Stimulated activated CD4-positive, alpha-beta T cell treated with anti-CD3 and anti-CD28 coated beads, TNF-alpha, amount 100 ng/mL, for 48 hours (primary cell): ENCODE results near the gene MTCH1.

Experiments used
- DNase-seq, 3 donors: peaks; one replicate each; pipeline ENCODE4 v3.0.0-alpha.2; 2020; ENCODE audit warnings: low read depth in 3 of 3

MTCH1 gene

GRCh38 chr6:37017606-37018197, 31.7 kb upstream of the MTCH1 start:
- no peak for DNase-seq

DNA sequence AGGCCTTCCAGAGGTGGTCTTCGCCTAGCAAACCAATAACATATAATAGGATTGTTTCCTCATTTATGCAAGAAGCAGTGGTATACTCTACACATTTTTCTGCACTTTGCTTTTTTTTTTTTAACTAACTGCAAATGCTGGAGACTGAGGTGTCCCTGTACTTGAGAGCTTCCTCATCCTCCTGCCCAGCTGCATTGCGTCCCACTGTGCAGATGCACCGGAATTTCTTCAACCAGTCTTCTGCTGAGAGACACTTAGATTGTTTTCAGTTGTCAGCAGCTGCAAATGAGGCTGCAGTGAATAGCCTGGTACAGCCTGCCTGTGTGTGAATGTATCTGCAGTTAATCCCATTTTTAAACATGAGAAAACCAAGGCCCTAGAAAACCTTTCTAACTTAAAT, 31.0 kb upstream of the MTCH1 start:
- DNase-seq: no peak

DNA sequence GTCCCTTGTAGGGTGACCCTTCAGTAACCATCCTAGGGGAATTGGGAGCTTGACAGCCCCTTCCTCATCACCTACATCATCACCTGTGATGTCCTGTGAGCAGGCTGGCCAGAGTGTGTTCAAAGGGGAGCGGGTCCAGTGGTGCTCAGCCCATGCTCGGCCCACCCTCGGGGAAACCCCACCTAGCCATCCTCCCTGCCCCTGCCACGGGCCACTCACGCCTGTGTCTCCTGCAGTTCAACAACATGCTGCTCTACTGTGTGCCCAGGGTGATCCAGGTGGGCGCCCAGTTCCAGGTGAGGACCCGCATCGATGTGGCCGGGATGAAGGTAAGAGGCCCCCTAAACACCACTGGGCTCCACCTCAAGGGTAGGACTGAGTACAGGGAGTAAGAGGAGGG, 29.5 kb upstream of the MTCH1 start:
- no peak for DNase-seq

GRCh38 chr6:37014667-37015066, 28.7 kb upstream of the MTCH1 start:
- DNase-seq: no peak

- no peak for DNase-seq
Measured at GRCh38 chr6:37013516-37014491, 27.8 kb upstream of the MTCH1 start.

- no peak for DNase-seq
Measured at GRCh38 chr6:37011656-37012378, 25.8 kb upstream of the MTCH1 start.

- no peak for DNase-seq
Measured at GRCh38 chr6:37010402-37010892, 24.5 kb upstream of the MTCH1 start.

DNA sequence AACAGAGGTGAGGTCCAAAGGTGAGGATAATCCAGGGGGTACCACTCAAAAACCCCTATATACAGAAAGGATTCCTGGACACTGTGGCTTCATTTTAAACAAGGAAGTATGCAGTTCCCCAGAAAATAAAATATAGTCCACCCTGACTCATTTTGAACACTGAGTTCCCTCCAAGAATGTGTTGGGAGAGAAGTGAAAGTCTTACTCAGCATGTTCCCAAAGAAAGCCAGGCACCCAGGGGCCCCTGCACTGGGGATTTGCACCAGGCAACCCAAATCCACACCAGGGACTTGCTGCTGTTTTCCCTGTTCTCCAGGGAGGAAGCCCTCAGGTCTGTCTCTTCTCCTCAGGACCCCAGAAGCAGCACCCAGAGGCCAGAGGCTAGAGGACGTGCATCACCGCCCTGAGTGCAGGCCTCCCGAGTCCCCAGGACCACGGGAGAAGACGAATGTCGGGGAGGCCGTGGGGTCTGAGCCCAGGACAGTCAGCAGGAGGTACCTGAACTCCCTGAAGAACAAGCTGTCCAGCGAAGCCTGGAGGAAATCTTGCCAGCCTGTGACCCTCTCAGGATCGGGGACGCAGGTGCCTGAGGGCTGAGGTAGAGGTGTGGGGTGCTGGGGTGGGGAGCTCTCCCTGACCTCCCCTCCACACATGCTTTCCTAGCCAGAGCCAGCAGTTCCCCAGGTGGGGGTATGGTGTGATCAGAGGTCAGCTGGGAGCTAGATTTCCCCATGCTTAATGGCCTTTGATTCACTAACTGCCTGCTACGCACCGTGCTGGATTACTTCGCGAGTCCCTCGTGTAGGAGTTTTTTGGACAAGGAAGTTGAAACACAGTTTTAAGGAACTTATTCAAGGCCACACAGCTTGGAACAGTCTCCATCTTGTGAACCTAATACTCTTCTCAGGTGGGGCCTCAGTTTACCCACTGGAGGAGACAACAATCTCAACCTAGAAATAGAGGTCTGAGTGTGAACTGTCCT, 22.8 kb upstream of the MTCH1 start:
- no peak for DNase-seq

GRCh38 chr6:37007340-37008043, 21.5 kb upstream of the MTCH1 start:
- no peak for DNase-seq

- DNase-seq: no peak
Measured at GRCh38 chr6:37006793-37007339, 20.9 kb upstream of the MTCH1 start.

DNA sequence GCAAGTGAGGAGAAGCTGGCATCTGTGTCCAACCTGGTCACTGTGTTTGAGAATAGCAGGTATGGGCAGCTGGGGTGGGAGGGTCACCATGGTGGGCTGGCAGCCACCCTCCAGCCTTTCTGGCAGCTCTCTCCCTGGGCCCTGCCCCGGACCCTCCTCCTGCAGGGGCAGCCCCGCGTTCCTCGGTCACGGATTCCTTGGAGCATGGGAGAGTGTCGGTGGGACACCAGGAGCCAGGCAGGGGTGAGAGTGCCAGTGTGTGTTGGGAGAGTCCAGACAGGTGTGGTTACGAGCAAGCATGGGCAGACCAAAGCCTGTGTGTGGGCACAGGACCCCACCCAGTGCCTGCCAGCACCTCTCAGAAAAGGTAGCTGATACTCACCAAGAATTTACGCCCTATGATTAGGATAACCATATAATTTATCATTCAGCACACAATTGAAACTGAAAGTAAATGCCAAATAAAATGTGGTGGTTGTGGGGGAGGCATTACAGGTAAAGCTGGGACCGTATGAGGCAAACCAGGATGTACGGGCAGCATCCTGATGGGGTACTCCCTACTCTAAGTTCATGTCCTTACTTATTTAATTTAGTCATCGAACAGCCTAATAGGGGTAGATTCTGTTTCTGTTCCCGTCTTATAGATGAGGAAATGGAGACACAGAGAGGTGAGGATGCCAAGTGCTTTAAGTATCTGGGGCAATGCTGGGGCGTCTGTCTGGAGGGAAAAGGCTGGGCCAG, 20.0 kb upstream of the MTCH1 start:
- no peak for DNase-seq

DNA sequence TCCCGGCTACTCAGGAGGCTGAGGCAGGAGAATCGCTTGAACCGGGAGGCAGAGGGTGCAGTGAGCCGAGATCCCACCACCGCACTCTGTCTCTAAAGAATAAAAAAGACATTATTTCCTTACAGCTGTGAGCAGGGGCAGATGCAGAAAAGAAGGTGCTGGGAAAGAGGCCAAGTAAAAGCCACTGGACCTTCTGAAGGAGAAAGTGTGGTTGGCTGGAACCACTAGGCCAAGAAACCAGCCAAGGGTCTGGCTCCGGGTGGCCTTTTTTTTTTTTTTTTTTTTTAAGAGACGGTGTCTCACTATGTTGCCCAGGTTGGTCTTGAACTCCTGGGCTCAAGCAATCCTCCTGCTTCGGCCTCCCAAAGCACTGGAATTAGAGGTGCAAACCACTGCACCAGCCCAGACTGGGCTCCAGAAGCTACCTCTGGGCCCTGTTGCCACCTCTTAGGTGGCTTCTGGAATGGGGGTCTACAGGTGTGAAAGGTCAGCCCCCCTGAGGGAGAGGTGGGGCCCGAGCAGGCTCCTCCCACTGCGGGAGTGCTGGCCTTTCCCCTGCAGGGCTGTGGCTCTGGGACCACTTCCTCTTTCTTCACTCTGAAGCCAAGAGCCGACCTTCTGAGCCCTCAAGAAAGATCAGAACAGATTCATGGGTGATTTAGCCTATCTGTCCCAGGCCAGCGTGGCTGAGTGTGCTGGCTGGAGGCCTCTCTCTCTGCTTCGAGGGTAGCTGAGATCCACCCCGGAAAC, 19.2 kb upstream of the MTCH1 start, which contains the start of gene FGD2:
Gene FGD2, plus strand, starts transcription at position 595 of the 750 bp plus-strand sequence. CDS start 163 bp downstream, outside the sequence.
- DNase-seq: no peak

GRCh38 chr6:37004044-37004980, 18.3 kb upstream of the MTCH1 start:
- no peak for DNase-seq

DNA sequence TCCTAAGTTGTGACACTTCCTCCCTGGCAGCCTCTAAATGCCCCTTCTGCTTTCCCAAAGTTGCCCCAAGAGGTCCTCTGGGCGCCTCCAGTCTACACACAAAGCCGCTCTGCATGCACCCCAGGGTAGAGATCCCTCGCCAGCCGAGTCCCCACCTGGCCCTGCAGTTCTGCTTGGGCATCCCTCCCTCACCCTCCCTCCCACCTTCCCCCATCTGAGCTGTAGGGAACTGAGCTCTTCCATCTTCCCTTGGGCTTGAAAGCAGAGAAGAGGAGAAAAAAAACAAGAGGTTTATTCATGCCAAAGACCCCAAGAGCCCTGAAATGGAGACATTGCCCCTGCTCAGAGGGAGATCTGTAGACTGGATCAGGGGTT, 13.7 kb upstream of the MTCH1 start:
- no peak for DNase-seq

GRCh38 chr6:36999061-36999750, 13.2 kb upstream of the MTCH1 start:
- DNase-seq: no peak

- no peak for DNase-seq
Measured at GRCh38 chr6:36998723-36999038, 12.7 kb upstream of the MTCH1 start.
